ENCODE measurements around the gene PIM3.

Gene PIM3

GRCh38 chr22:50007057-50007511, 46.5 kb downstream of the PIM3 start:
- no peak for DNase-seq (ENCODE audit: low spot score)

- no peak for DNase-seq (ENCODE audit: low spot score)
Observed at GRCh38 chr22:50008151-50009040, 47.8 kb downstream of the PIM3 start.

- no peak for DNase-seq (ENCODE audit: low spot score)
Observed at GRCh38 chr22:50009251-50009650, 48.7 kb downstream of the PIM3 start.

GRCh38 chr22:50009765-50010675, 49.4 kb downstream of the PIM3 start:
- DNase-seq (ENCODE audit: low spot score) = no peak

GRCh38 chr22:50010676-50011446, 50.3 kb downstream of the PIM3 start:
- DNase-seq (ENCODE audit: low spot score) = no peak

- DNase-seq (ENCODE audit: low spot score) = no peak
Observed at GRCh38 chr22:50011447-50012210, 51.1 kb downstream of the PIM3 start.

GRCh38 chr22:50012211-50013181, 51.9 kb downstream of the PIM3 start, which contains the start of gene IL17REL:
Gene IL17REL, minus strand, starts transcription at chr22:50012765. Its CDS starts 119 bp downstream, at chr22:50012646.
- no peak for DNase-seq (ENCODE audit: low spot score)
